SK-N-SH (cell line): ENCODE measurements around the gene TNFAIP3. TPM values are rescaled to one million over a fixed set of nuclear protein-coding genes. Genes with fewer than 3 reads are reported as not detected.

ENCODE experiments used
- CTCF ChIA-PET: fragments of 300-600, 350-600 bp; formaldehyde crosslinking; extraction: SDS; loops from one replicate; lab custom pipeline; 2021; lab: Yijun Ruan, JAX
- POLR2A ChIA-PET: fragments of 350-600 bp; sonication (Branson Sonifier 250); formaldehyde crosslinking; extraction: SDS; loops from one replicate; lab custom pipeline; 2020; ENCODE audit warnings: antibody characterized with exemption, inconsistent platforms; lab: Yijun Ruan, JAX
- DNase-seq: peaks from one replicate; pipeline ENCODE4 v3.0.0; 2012
- H2AFZ ChIP-seq: fragments of 200-600 bp; sonication (generic); 2 replicates; pipeline ENCODE4 v1.8.1; 2016; ENCODE audit warnings: antibody characterized with exemption, mild to moderate bottlenecking, low read depth
- H3F3A ChIP-seq: fragments of 200-600 bp; sonication (generic); replicated peaks from 2 replicates; pipeline ENCODE3; 2016; ENCODE audit warnings: antibody characterized with exemption, mild to moderate bottlenecking; ENCODE audit not compliant: insufficient read depth
- H3K27ac ChIP-seq, 2 experiments: fragments of 200-500 bp in 1 of 2; fragments of 200-600 bp in 1 of 2; sonication (Bioruptor generic) in 1 of 2; sonication (generic), shearing (Covaris generic) in 1 of 2; 2 replicates each; pipeline versions ENCODE4 v1.5.1 to v1.6.1; 2014 to 2016; ENCODE audit warnings: low read depth in 2 of 2, inconsistent platforms in 1 of 2, low read length in 1 of 2, mild to moderate bottlenecking in 1 of 2, mixed read lengths in 1 of 2
- H3K27me3 ChIP-seq: fragments of 200-600 bp; sonication (generic), shearing (Covaris generic); 2 replicates; pipeline ENCODE4 v1.6.1; 2016; ENCODE audit warnings: mixed run types; ENCODE audit not compliant: insufficient read depth
- H3K36me3 ChIP-seq, 2 experiments: fragments of 200-500 bp in 1 of 2; fragments of 200-600 bp in 1 of 2; sonication (Bioruptor generic) in 1 of 2; sonication (generic) in 1 of 2; replicated peaks in 1 of 2; 2 replicates each; pipeline versions ENCODE3 to v1.5.1; 2014 to 2016; ENCODE audit warnings: low read length in 1 of 2, mild to moderate bottlenecking in 1 of 2; ENCODE audit not compliant: insufficient read depth in 2 of 2, control insufficient read depth in 1 of 2
- H3K4me1 ChIP-seq, 2 experiments: fragments of 200-500 bp in 1 of 2; fragments of 200-600 bp in 1 of 2; sonication (Bioruptor generic) in 1 of 2; sonication (generic), shearing (Covaris generic) in 1 of 2; 2 replicates each; pipeline versions ENCODE4 v1.5.1 to v1.6.1; 2014 to 2016; ENCODE audit warnings: low read depth in 1 of 2, low read length in 1 of 2, mixed run types in 1 of 2; ENCODE audit not compliant: insufficient read depth in 2 of 2, control insufficient read depth in 1 of 2
- H3K4me2 ChIP-seq: fragments of 200-600 bp; sonication (generic), shearing (Covaris generic); 2 replicates; pipeline ENCODE4 v1.6.1; 2017; ENCODE audit warnings: mixed run types
- H3K4me3 ChIP-seq, 2 experiments: fragments of 200-500 bp in 1 of 2; fragments of 200-600 bp in 1 of 2; sonication (Bioruptor generic) in 1 of 2; sonication (generic), shearing (Covaris generic) in 1 of 2; 2 replicates each; pipeline versions ENCODE4 v1.5.1 to v1.8.1; 2014 to 2016; ENCODE audit warnings: low read depth in 2 of 2, inconsistent platforms in 1 of 2, low read length in 1 of 2, mild to moderate bottlenecking in 1 of 2, mixed read lengths in 1 of 2, moderate library complexity in 1 of 2
- H3K79me2 ChIP-seq: fragments of 200-600 bp; sonication (generic); 2 replicates; pipeline ENCODE4 v1.8.1; 2017; ENCODE audit warnings: mild to moderate bottlenecking; ENCODE audit not compliant: insufficient read depth
- H3K9ac ChIP-seq: fragments of 200-600 bp; sonication (generic); 2 replicates; pipeline ENCODE4 v1.6.1; 2017; ENCODE audit warnings: mixed run types
- H3K9me2 ChIP-seq: fragments of 200-600 bp; sonication (generic); 2 replicates; pipeline ENCODE4 v1.6.1; 2017; ENCODE audit warnings: mixed run types
- H3K9me3 ChIP-seq: fragments of 200-600 bp; sonication (generic); 2 replicates; pipeline ENCODE4 v1.6.1; 2017; ENCODE audit warnings: mixed run types, mild to moderate bottlenecking, moderate library complexity
- H4K20me1 ChIP-seq: fragments of 200-600 bp; sonication (generic); 2 replicates; pipeline ENCODE4 v1.6.1; 2017; ENCODE audit warnings: mild to moderate bottlenecking, mixed run types; ENCODE audit not compliant: insufficient read depth
- ELF1 ChIP-seq: IDR thresholded peaks from 2 replicates; pipeline ENCODE4 v1.4.0; 2012
- EZH2phosphoT487 ChIP-seq: fragments of 200-600 bp; sonication (generic); IDR thresholded peaks from 2 replicates; pipeline ENCODE4 v1.6.1; 2017; ENCODE audit warnings: low read depth, mixed run types, mild to moderate bottlenecking, antibody characterized with exemption, moderate library complexity, borderline replicate concordance
- FOXM1 ChIP-seq: IDR thresholded peaks from 2 replicates; pipeline ENCODE4 v1.4.0; 2012; ENCODE audit warnings: low read depth, mild to moderate bottlenecking
- GATA2 ChIP-seq: sonication (generic); formaldehyde crosslinking; IDR thresholded peaks from 2 replicates; pipeline ENCODE4 v1.5.0; 2020; ENCODE audit warnings: mild to moderate bottlenecking, missing genetic modification reagents
- IRF3 ChIP-seq: fragments of 150-350 bp; IDR thresholded peaks from 2 replicates; pipeline ENCODE4 v1.6.1; 2016; ENCODE audit warnings: mild to moderate bottlenecking, low read depth, low read length
- MAX ChIP-seq: IDR thresholded peaks from 2 replicates; pipeline ENCODE4 v1.4.0; 2012; ENCODE audit warnings: low read depth
- MEF2A ChIP-seq: IDR thresholded peaks from 2 replicates; pipeline ENCODE4 v1.4.0; 2012; ENCODE audit warnings: low read depth, borderline replicate concordance
- MXI1 ChIP-seq: IDR thresholded peaks from 2 replicates; pipeline ENCODE4 v1.6.1; 2012; ENCODE audit warnings: mild to moderate bottlenecking, low read depth, low read length, improper control_type of control experiment
- PBX3 ChIP-seq: IDR thresholded peaks from 2 replicates; pipeline ENCODE4; 2012
- RCOR1 ChIP-seq: fragments of 150-350 bp; IDR thresholded peaks from 2 replicates; pipeline ENCODE4 v1.6.1; 2017; ENCODE audit warnings: antibody characterized with exemption, low read length
- RXRA ChIP-seq: IDR thresholded peaks from 2 replicates; pipeline ENCODE4 v1.4.0; 2012; ENCODE audit warnings: low read depth, mild to moderate bottlenecking, borderline replicate concordance
- SIN3A ChIP-seq: IDR thresholded peaks from 2 replicates; pipeline ENCODE4 v1.6.1; 2012; ENCODE audit warnings: low read depth, mild to moderate bottlenecking, low read length, moderate library complexity, borderline replicate concordance
- TEAD4 ChIP-seq: IDR thresholded peaks from 2 replicates; pipeline ENCODE4 v1.4.0; 2012; ENCODE audit warnings: mild to moderate bottlenecking, borderline replicate concordance; ENCODE audit not compliant: insufficient read depth
- USF2 ChIP-seq: fragments of 150-350 bp; IDR thresholded peaks from 2 replicates; pipeline ENCODE4 v1.6.1; 2017; ENCODE audit warnings: antibody characterized with exemption, low read length, low read depth, borderline replicate concordance
- YY1 ChIP-seq: IDR thresholded peaks from 2 replicates; pipeline ENCODE4 v1.4.0; 2012; ENCODE audit warnings: low read depth, mild to moderate bottlenecking
- WGBS: methylation state at CpG from one replicate; pipeline ENCODE4 v1.1.6; 2017; ENCODE audit warnings: low lambda C conversion rate; 5-methylcytosine and 5-hydroxymethylcytosine counted together
- polyA plus RNA-seq, 3 experiments: library from polyadenylated mRNA; depleted of rRNA; stranded (reverse); fragments of >200 nt; gene quantifications; 2 replicates each; pipeline ENCODE4 v1.2.3, GENCODE V29; 2012

The TNFAIP3 gene
- polyA plus RNA-seq, 1 of the 3 experiments (the other 2 are of a cell fraction): 1.0 TPM

GRCh38 chr6:137925141-137925698 is 58.2 kb downstream of the TNFAIP3 start:
- TF ChIP-seq FOXM1 (no peak), MEF2A (no peak), USF2 (no peak), RXRA (no peak), MAX (no peak), MXI1 (no peak), SIN3A (no peak), YY1 (no peak), TEAD4 (no peak), EZH2phosphoT487 (no peak), PBX3 (no peak), IRF3 (no peak)
- TF ChIP-seq, all 33 proteins: peak for 0
- no peaks in the 10 kb centered on the region for H4K20me1 ChIP-seq
- ChIA-PET POLR2A (no interaction called here), CTCF (interaction anchor here (1.7 kb wide), 1 partner anchor 19 kb away, joined by 4 read pairs; no protein-coding TSS in a partner anchor)
- no peaks in the 10 kb centered on the region for H3K4me1 ChIP-seq
- no peak overlapping the region for H3K4me2 ChIP-seq
- no peaks in the 10 kb centered on the region for H3K9me2 ChIP-seq
- no peaks in the 10 kb centered on the region for H3K9me3 ChIP-seq
- no peak overlapping the region for H2AFZ ChIP-seq
- 17% methylated on average over 12 of the region's 12 CpGs for WGBS
- H3K4me3 ChIP-seq: no peak overlapping the region
- no peak overlapping the region for H3K27ac ChIP-seq
- H3K36me3 ChIP-seq: no peaks in the 10 kb centered on the region
- H3K9ac ChIP-seq: no peak overlapping the region
- no peaks in the 10 kb centered on the region for H3F3A ChIP-seq
- H3K79me2 ChIP-seq: no peaks in the 10 kb centered on the region
- no peak for DNase-seq
- H3K27me3 ChIP-seq: peaks cover 3% of the 10 kb centered on the region; the same call in 1 of the 2 replicates

- POLR2A ChIA-PET: no interaction called here
- no peak overlapping the region for H3K4me2 ChIP-seq
These were observed 59.2 kb downstream of the TNFAIP3 start for GRCh38 chr6:137926207-137926731.

More at GRCh38 chr6:137926207-137926731, 59.2 kb downstream of the TNFAIP3 start:
- no peaks in the 10 kb centered on the region for H3K79me2 ChIP-seq
- no peaks in the 10 kb centered on the region for H3F3A ChIP-seq
- TF ChIP-seq ELF1: no peak
- TF ChIP-seq YY1: no peak
- no peak for TF ChIP-seq GATA2 (CRISPR knock-in tag)
- TF ChIP-seq RCOR1: no peak
- H3K4me1 ChIP-seq: no peaks in the 10 kb centered on the region
- H3K9ac ChIP-seq: no peak overlapping the region
- no peaks in the 10 kb centered on the region for H4K20me1 ChIP-seq
- no peak overlapping the region for H3K27ac ChIP-seq
- H2AFZ ChIP-seq: no peak overlapping the region
- WGBS: 8% methylated on average over 1 of the region's 1 CpG
- no peaks in the 10 kb centered on the region for H3K36me3 ChIP-seq
- DNase-seq: no peak
- H3K9me2 ChIP-seq: no peaks in the 10 kb centered on the region
- no peak overlapping the region for H3K4me3 ChIP-seq
- H3K9me3 ChIP-seq: no peaks in the 10 kb centered on the region
- CTCF ChIA-PET: no interaction called here
- peaks cover 3% of the 10 kb centered on the region; the same call in 1 of the 2 replicates for H3K27me3 ChIP-seq
